Measurements from ENCODE around the gene KRTAP16-1.

GRCh38 chr17:41340934-41341861 is 32.1 kb upstream of the KRTAP16-1 start:
- no peak for TF ChIP-seq CTCF (IDR thresholded peaks at IDR 0.05; ENCODE audit: insufficient read depth, low read length, poor library complexity, severe bottlenecking)
- TF ChIP-seq EZH2phosphoT487 (conservative IDR thresholded peaks at IDR 0.05; ENCODE audit: low read length), result no peak
